Lung (tissue), 12 donors: ENCODE measurements around the gene SLC39A7. TPM values are rescaled to one million over a fixed set of nuclear protein-coding genes. Genes with fewer than 3 reads are reported as not detected.

ENCODE experiments used
- ATAC-seq: fragments of 200-7000 bp; cut with Tn5 transposase; one replicate; pipeline ENCODE4 v1.9.1; 2020; ENCODE audit warnings: moderate number of reproducible peaks; ENCODE audit not compliant: insufficient read depth, low FRiP score
- DNase-seq, 3 donors: peaks; one replicate each; pipeline ENCODE4 v3.0.0-alpha.2; 2013 to 2017
- H3K27ac ChIP-seq, 2 donors: one replicate each; pipeline ENCODE4 v1.5.1; 2013; ENCODE audit warnings: mild to moderate bottlenecking in 2 of 2, moderate library complexity in 2 of 2, control low read depth in 1 of 2, inconsistent platforms in 1 of 2, low read depth in 1 of 2, low read length in 1 of 2
- H3K27me3 ChIP-seq, 3 donors: one replicate each; pipeline ENCODE4 v1.5.1; 2013; ENCODE audit warnings: low read length in 2 of 3; ENCODE audit not compliant: control insufficient read depth in 3 of 3, insufficient read depth in 3 of 3
- H3K36me3 ChIP-seq, 4 donors: one replicate each; pipeline ENCODE4 v1.5.1; 2013; ENCODE audit warnings: low read length in 4 of 4, mild to moderate bottlenecking in 1 of 4, moderate library complexity in 1 of 4; ENCODE audit not compliant: control insufficient read depth in 4 of 4, insufficient read depth in 4 of 4
- H3K4me1 ChIP-seq, 5 donors: one replicate each; pipeline ENCODE4 v1.5.1; 2013; ENCODE audit warnings: low read length in 5 of 5, mild to moderate bottlenecking in 2 of 5, moderate library complexity in 1 of 5; ENCODE audit not compliant: control insufficient read depth in 5 of 5, insufficient read depth in 5 of 5
- H3K4me3 ChIP-seq: one replicate; pipeline ENCODE4 v1.5.1; 2013; ENCODE audit warnings: mild to moderate bottlenecking, control low read depth, moderate library complexity
- H3K9ac ChIP-seq, 2 donors: one replicate each; pipeline ENCODE4 v1.5.1; 2013; ENCODE audit warnings: low read length in 2 of 2, control low read depth in 1 of 2; ENCODE audit not compliant: insufficient read depth in 1 of 2
- H3K9me3 ChIP-seq, 4 donors: one replicate each; pipeline ENCODE4 v1.5.1; 2013; ENCODE audit warnings: low read length in 3 of 4, mild to moderate bottlenecking in 1 of 4, moderate library complexity in 1 of 4; ENCODE audit not compliant: control insufficient read depth in 4 of 4, insufficient read depth in 3 of 4
- WGBS, 2 donors: extraction: QIAGEN DNeasy Blood & Tissue Kit; methylation state at CpG; one replicate each; pipeline ENCODE4 v1.1.7; 2013; 5-methylcytosine and 5-hydroxymethylcytosine counted together
- polyA plus RNA-seq, 2 donors: library from polyadenylated mRNA; stranded (reverse); fragments of 200-250 nt; gene quantifications; one replicate each; pipeline ENCODE4 v1.2.1, GENCODE V29; 2013
- total RNA-seq, 2 donors: library from RNA; depleted of rRNA in 1 of 2; stranded (reverse); fragments of >200 nt in 1 of 2; gene quantifications; one replicate each; pipeline ENCODE4 v1.2.1, GENCODE V29; 2014 to 2021
- TF ChIP-seq, protein P1 (sequence below): IDR thresholded peaks from 2 replicates; pipeline ENCODE4 v1.5.1; 2012; ENCODE audit warnings: mild to moderate bottlenecking; ENCODE audit errors: control extremely low read depth, extremely low read depth
- donor health status: control.
- donor health status: control.
- donor health status: Bipolar disorder and iron deficiency.
- donor health status: healthy.
- donor health status: DM: yes; HTN: yes; CAD: no.

Gene SLC39A7
- total and polyA plus RNA-seq, 4 donors: 53.6 to 164 (median 100) TPM

GRCh38 chr6:33171016-33171879 lies 29.4 kb upstream of the SLC39A7 start:
- Histone ChIP-seq H3K27ac (no peak overlapping the region), H3K27me3 (no peaks in the 10 kb centered on the region), H3K4me3 (no peak overlapping the region), H3K9me3 (no peaks in the 10 kb centered on the region), H3K9ac (no peak overlapping the region), H3K4me1 (no peaks in the 10 kb centered on the region), H3K36me3 (no peaks in the 10 kb centered on the region)
- no peak for ATAC-seq
- 85 to 92% methylated on average over 10 to 11 of the region's 11 CpGs for WGBS, 2 donors
- TF ChIP-seq, protein P1, sequence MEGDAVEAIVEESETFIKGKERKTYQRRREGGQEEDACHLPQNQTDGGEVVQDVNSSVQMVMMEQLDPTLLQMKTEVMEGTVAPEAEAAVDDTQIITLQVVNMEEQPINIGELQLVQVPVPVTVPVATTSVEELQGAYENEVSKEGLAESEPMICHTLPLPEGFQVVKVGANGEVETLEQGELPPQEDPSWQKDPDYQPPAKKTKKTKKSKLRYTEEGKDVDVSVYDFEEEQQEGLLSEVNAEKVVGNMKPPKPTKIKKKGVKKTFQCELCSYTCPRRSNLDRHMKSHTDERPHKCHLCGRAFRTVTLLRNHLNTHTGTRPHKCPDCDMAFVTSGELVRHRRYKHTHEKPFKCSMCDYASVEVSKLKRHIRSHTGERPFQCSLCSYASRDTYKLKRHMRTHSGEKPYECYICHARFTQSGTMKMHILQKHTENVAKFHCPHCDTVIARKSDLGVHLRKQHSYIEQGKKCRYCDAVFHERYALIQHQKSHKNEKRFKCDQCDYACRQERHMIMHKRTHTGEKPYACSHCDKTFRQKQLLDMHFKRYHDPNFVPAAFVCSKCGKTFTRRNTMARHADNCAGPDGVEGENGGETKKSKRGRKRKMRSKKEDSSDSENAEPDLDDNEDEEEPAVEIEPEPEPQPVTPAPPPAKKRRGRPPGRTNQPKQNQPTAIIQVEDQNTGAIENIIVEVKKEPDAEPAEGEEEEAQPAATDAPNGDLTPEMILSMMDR: no peak
- DNase-seq: no peak

DNA sequence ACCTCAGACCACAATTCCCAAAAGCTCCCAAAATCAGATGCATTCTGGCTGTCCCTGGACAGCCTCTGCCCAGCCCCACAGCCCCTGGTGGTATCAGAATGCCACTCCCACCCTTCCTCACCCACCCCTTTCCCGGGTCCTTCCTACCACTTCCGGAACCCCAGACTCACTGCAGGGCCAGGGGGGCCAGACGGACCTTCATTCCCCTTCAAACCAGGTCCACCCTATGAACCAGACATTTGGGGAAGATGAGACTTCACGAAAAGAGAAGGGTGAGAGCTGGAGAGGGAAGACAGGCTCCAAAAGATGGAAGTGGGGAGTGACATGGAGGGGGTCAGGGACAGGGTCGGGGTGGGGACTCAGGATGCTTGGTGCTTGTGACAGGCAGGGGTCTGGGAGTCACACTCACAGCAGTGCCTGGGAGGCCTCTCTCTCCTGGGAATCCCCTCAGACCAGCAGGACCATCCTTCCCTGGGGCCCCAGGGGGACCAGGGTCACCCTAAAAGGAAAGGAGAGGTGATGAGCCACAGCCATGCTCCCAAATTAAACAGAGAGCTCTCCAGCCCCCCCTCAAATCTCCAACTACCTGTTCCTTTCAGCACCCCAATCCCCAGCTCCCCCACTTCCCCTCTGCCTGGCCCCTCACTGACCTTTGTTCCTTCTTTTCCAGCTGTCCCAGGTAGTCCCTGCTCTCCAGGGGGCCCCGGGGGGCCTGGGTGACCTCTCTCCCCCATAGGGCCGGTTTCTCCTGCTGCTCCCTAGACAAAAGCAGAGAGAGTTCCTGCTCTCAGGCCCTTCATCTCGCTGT lies 28.6 kb upstream of the SLC39A7 start:
- Histone ChIP-seq H3K27ac (no peak overlapping the region), H3K9ac (no peak overlapping the region), H3K4me1 (no peaks in the 10 kb centered on the region), H3K27me3 (no peaks in the 10 kb centered on the region), H3K36me3 (no peaks in the 10 kb centered on the region), H3K9me3 (no peaks in the 10 kb centered on the region), H3K4me3 (no peak overlapping the region)
- 69 to 76% methylated on average over 8 of the region's 8 CpGs for whole genome bisulfite sequencing, 2 donors
- DNase-seq (no peak), ATAC-seq (no peak)
- TF ChIP-seq, protein P1: no peak

DNA sequence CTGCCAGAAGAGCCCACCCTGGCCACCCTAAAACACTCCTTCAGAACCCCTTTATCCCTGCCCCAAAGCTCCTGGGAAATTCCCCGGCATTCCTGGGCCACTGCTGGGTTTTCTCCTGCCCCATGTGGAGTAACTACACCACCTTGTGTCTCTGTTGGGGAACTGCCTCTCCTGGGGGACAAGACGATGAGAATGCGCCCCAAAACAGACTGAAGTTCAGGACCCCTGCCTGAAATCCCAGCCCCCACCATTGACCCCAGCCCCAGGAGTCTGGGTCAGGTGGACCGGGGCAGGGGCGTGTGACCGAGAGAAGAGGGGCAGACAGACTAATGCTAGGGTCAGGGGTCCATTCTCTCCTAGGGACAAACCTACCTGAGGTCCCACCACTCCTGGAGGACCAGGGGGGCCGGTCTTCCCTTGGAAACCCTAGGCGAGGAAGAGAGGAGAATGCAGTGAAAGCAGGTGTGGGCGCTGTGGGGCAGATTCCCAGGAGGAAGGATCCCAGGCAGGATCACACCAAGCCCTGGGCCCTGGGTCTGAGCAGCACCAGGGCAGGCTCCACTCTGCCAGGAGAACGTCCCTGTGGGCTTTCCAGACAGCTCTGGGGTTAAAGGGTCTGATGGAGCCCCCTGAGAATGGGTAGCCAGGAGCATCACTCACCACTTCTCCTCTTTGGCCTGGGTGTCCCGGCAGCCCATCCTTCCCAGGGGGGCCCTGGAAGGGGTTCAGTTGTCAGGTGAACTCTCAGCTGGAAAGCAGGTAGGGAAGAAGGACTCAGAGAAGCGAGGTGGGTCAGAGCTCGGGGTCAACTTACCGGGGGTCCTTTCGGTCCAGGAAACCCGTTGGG lies 27.8 kb upstream of the SLC39A7 start:
- TF ChIP-seq, protein P1: peak; percentile 4
- Histone ChIP-seq H3K9me3 (no peaks in the 10 kb centered on the region), H3K27me3 (no peaks in the 10 kb centered on the region), H3K9ac (no peak overlapping the region), H3K36me3 (no peaks in the 10 kb centered on the region), H3K4me1 (no peaks in the 10 kb centered on the region), H3K27ac (no peak overlapping the region), H3K4me3 (no peak overlapping the region)
- no peak for DNase-seq
- ATAC-seq: no peak
- 68 to 76% methylated on average over 16 of the region's 16 CpGs for WGBS, 2 donors
